Omental fat pad (tissue), 4 donors: ENCODE measurements around the gene ARHGAP12. TPM values are rescaled to one million over a fixed set of nuclear protein-coding genes. Genes with fewer than 3 reads are reported as not detected.

ENCODE experiments used
- ATAC-seq: fragments of 150-250 bp; one replicate; pipeline ENCODE4 v1.9.1; 2016; ENCODE audit warnings: mild to moderate bottlenecking, moderate library complexity; ENCODE audit not compliant: low FRiP score
- DNase-seq: peaks from one replicate; pipeline ENCODE4 v3.0.0-alpha.2; 2019; ENCODE audit warnings: low spot score
- CTCF ChIP-seq, 3 donors: fragments of 450-650 bp; IDR thresholded peaks; one replicate each; pipeline ENCODE4 v1.5.1; 2016 to 2017; ENCODE audit warnings: antibody characterized with exemption in 3 of 3, mild to moderate bottlenecking in 3 of 3, moderate library complexity in 2 of 3
- total RNA-seq, 4 donors: library from RNA; depleted of rRNA; stranded (reverse); fragments of >200 nt; gene quantifications; one replicate each; pipeline ENCODE4 v1.1.0, GENCODE V29; 2016

ARHGAP12 gene
- total RNA-seq, 4 donors from 2014 or later = 20.4 to 47.4 (median 33.1) TPM

DNA sequence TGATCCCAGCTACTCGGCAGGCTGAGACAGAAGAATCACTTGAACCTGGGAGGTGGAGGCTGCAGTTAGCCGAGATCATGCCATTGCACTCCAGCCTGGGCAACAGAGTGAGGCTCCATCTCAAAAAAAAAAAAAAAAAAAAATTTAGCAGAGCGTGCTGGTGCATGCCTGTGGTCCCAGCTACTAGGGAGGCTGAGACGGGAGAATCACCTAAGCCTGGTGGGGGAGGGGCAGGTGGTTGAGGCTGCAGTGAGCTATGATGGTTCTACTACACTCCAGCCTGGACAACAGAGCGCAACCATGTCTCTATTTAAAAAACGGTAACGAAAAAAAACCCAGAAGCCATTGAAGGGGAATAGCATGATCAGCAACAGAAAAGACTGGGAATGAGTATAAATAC lies 89.9 kb downstream of the ARHGAP12 start:
- no peak for TF ChIP-seq CTCF (IDR thresholded peaks at IDR 0.05)
- ATAC-seq (no peak), DNase-seq (no peak)

DNA sequence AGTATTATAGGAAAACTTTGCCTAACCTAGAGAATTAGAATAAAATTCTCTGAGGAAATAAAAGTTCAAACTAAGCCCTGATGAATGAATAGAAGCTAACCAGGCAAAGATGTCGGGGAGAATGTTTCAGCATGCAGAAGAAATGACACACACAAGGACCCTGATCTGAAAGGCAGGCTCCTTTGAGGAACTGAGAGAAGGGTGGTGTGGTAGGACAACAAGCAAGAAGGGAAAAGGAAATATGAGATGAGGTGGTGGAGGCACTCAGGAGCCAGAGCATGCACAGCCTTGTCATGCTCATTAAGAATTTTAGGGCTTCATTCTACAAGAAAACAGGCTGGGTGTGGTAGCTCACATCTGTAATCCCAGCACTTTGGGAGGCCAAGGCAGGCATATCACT lies 90.6 kb downstream of the ARHGAP12 start:
- DNase-seq (no peak), ATAC-seq (no peak)
- TF ChIP-seq CTCF (IDR thresholded peaks at IDR 0.05) = no peak

- no peak for TF ChIP-seq CTCF (IDR thresholded peaks at IDR 0.05)
- no peak for ATAC-seq
Observed at GRCh38 chr10:31836569-31837406, 91.8 kb downstream of the ARHGAP12 start.

DNA sequence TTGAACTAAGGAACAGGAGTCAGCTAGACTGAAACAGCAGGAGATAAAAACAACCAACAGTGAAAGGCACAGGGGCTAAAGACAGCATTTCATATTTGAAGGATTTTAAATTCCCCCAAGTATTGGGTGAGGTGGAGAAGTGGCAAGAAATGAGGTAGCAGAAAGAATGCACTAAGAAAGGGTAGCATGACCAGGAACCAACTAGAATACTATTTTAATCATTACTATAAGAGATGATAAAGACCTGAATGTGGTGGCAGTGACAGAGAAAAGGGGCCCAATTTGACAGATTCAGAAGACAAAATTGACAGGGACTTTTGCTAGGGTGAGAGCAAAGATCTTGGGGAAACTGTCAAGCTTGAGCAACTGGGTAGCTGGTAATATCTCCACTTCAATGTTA lies 94.9 kb downstream of the ARHGAP12 start:
- ATAC-seq (no peak), DNase-seq (no peak)
- no peak for TF ChIP-seq CTCF (IDR thresholded peaks at IDR 0.05)

More at GRCh38 chr10:31836569-31837406, 91.8 kb downstream of the ARHGAP12 start:
- no peak for DNase-seq

DNA sequence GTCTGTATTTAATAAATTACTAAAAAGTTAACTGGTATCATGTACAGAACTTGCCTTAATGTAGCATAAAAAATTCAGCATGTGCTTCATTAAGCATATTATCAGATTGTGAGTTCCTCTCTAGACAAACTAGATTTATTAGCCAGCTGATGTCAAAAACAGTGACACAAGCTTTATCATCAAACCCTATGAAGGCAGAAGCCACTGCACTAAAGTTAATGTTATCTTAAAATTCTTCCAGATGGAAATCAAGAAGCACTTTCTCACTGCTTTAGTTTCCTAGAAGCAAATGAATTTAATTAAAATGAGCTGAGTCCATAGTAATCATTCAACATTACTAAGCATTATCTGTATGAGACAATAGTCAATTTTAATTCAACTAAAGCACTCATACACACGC lies 96.4 kb downstream of the ARHGAP12 start:
- DNase-seq (no peak), ATAC-seq (no peak)
- TF ChIP-seq CTCF (IDR thresholded peaks at IDR 0.05) = no peak

- DNase-seq (no peak), ATAC-seq (no peak)
- no peak for TF ChIP-seq CTCF (IDR thresholded peaks at IDR 0.05)
Observed at GRCh38 chr10:31830887-31831286, 97.7 kb downstream of the ARHGAP12 start.

DNA sequence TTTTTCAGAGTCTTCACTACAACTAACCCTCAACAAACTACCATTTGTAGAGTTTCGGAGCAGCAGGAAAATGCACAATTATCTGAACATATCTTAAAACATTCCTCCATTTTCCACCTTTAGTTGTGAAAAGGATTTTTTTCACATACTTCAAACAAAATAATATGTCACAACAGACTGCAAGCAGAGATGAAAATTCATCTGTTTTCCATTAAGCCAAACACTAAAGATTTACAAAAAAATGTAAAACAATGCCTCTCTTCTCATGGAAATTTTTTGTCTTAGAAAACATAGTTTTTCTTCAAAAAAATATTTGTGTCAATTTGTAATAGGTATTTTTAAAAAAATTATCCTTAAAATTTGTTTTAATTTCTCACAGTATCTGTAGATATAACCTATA lies 98.9 kb downstream of the ARHGAP12 start:
- DNase-seq (no peak), ATAC-seq (no peak)
- no peak for TF ChIP-seq CTCF (IDR thresholded peaks at IDR 0.05)
